ENCODE measurements around the gene ATP6V0A4.

The ATP6V0A4 gene

GRCh38 chr7:138749960-138750359 is 48.0 kb downstream of the ATP6V0A4 start:
- no peak for DNase-seq (ENCODE audit: low spot score)
- no peak overlapping the region for H3K23ac ChIP-seq (ENCODE audit: low read depth, low read length, poor library complexity)
- no peaks in the 10 kb centered on the region for H3K27me3 ChIP-seq (ENCODE audit: control insufficient read depth in 3 of 3, insufficient read depth in 3 of 3, low read depth in 1 of 3, low read length in 3 of 3)
- no peak overlapping the region for H3K14ac ChIP-seq (ENCODE audit: low read length)
- H3K4me3 ChIP-seq (ENCODE audit: low read length in 2 of 2): no peak overlapping the region
- no peak overlapping the region for H4K8ac ChIP-seq (ENCODE audit: low read depth, low read length)
- no peak overlapping the region for H3K9ac ChIP-seq (ENCODE audit: low read depth, low read length, poor library complexity)
- no peak overlapping the region for H2BK5ac ChIP-seq (ENCODE audit: low read length)
- no peak overlapping the region for H3K4me2 ChIP-seq (ENCODE audit: insufficient read depth, low read length, poor library complexity, severe bottlenecking)
- no peak overlapping the region for H2BK12ac ChIP-seq (ENCODE audit: low read length)
- H3K4me1 ChIP-seq (ENCODE audit: control insufficient read depth in 2 of 2, insufficient read depth in 1 of 2, low read depth in 1 of 2, low read length in 2 of 2): peaks cover 0 to 14% of the 10 kb centered on the region in 2 donors
- no peak overlapping the region for H2BK120ac ChIP-seq (ENCODE audit: low read depth, low read length)
- H2BK15ac ChIP-seq (ENCODE audit: low read length): no peak overlapping the region
- H2AK5ac ChIP-seq (ENCODE audit: low read depth, low read length): no peak overlapping the region
- H3K36me3 ChIP-seq (replicated peaks in 1 of 2; ENCODE audit: control insufficient read depth in 2 of 2, insufficient read depth in 2 of 2, low read length in 2 of 2): no peaks in the 10 kb centered on the region
- H3K79me1 ChIP-seq (ENCODE audit: low read depth, low read length): no peaks in the 10 kb centered on the region
- WGBS, 2 donors (ENCODE audit: extremely low coverage in 2 of 2, insufficient read length in 2 of 2, insufficient replicate concordance in 1 of 2): no CpG with 5 or more reads among the region's 3 CpGs
- H2AFZ ChIP-seq (ENCODE audit: low read length): no peak overlapping the region
- no peak overlapping the region for H3K27ac ChIP-seq (replicated peaks; ENCODE audit: low read length)
- H3K18ac ChIP-seq (ENCODE audit: low read length): no peak overlapping the region
- no peak overlapping the region for H3K4ac ChIP-seq (ENCODE audit: low read length)
- no peaks in the 10 kb centered on the region for H3K9me3 ChIP-seq (replicated peaks in 1 of 2; ENCODE audit: control insufficient read depth in 2 of 2, insufficient read depth in 1 of 2, low read depth in 1 of 2, low read length in 2 of 2)
- no peak overlapping the region for H4K91ac ChIP-seq (ENCODE audit: low read depth, low read length, poor library complexity)

- H2AK5ac ChIP-seq (ENCODE audit: low read depth, low read length): no peak overlapping the region
- H3K4ac ChIP-seq (ENCODE audit: low read length): no peak overlapping the region
- H2BK5ac ChIP-seq (ENCODE audit: low read length): no peak overlapping the region
- no peak overlapping the region for H4K8ac ChIP-seq (ENCODE audit: low read depth, low read length)
- no peak overlapping the region for H3K4me2 ChIP-seq (ENCODE audit: insufficient read depth, low read length, poor library complexity, severe bottlenecking)
- H2AFZ ChIP-seq (ENCODE audit: low read length): no peak overlapping the region
- H3K14ac ChIP-seq (ENCODE audit: low read length): no peak overlapping the region
- no peak overlapping the region for H3K4me3 ChIP-seq (ENCODE audit: low read length in 2 of 2)
- no peak overlapping the region for H2BK15ac ChIP-seq (ENCODE audit: low read length)
- H4K91ac ChIP-seq (ENCODE audit: low read depth, low read length, poor library complexity): no peak overlapping the region
- no CpG with 5 or more reads among the region's 6 CpGs for WGBS, 2 donors (ENCODE audit: extremely low coverage in 2 of 2, insufficient read length in 2 of 2, insufficient replicate concordance in 1 of 2)
- no peaks in the 10 kb centered on the region for H3K36me3 ChIP-seq (replicated peaks in 1 of 2; ENCODE audit: control insufficient read depth in 2 of 2, insufficient read depth in 2 of 2, low read length in 2 of 2)
- H2BK12ac ChIP-seq (ENCODE audit: low read length): no peak overlapping the region
- H3K27me3 ChIP-seq (ENCODE audit: control insufficient read depth in 3 of 3, insufficient read depth in 3 of 3, low read depth in 1 of 3, low read length in 3 of 3): no peaks in the 10 kb centered on the region
- no peak overlapping the region for H2BK120ac ChIP-seq (ENCODE audit: low read depth, low read length)
- H3K18ac ChIP-seq (ENCODE audit: low read length): no peak overlapping the region
- H3K23ac ChIP-seq (ENCODE audit: low read depth, low read length, poor library complexity): no peak overlapping the region
- H3K4me1 ChIP-seq (ENCODE audit: control insufficient read depth in 2 of 2, insufficient read depth in 1 of 2, low read depth in 1 of 2, low read length in 2 of 2): peaks cover 0 to 12% of the 10 kb centered on the region in 2 donors
- H3K79me1 ChIP-seq (ENCODE audit: low read depth, low read length): no peaks in the 10 kb centered on the region
- no peak overlapping the region for H3K9ac ChIP-seq (ENCODE audit: low read depth, low read length, poor library complexity)
- no peaks in the 10 kb centered on the region for H3K9me3 ChIP-seq (replicated peaks in 1 of 2; ENCODE audit: control insufficient read depth in 2 of 2, insufficient read depth in 1 of 2, low read depth in 1 of 2, low read length in 2 of 2)
- no peak overlapping the region for H3K27ac ChIP-seq (replicated peaks; ENCODE audit: low read length)
- no peak for DNase-seq (ENCODE audit: low spot score)
Measured at GRCh38 chr7:138748666-138749065, 49.3 kb downstream of the ATP6V0A4 start.

GRCh38 chr7:138746073-138746472 is 51.9 kb downstream of the ATP6V0A4 start:
- H3K9me3 ChIP-seq (replicated peaks in 1 of 2; ENCODE audit: control insufficient read depth in 2 of 2, insufficient read depth in 1 of 2, low read depth in 1 of 2, low read length in 2 of 2): no peaks in the 10 kb centered on the region
- H3K27me3 ChIP-seq (ENCODE audit: control insufficient read depth in 3 of 3, insufficient read depth in 3 of 3, low read depth in 1 of 3, low read length in 3 of 3): no peaks in the 10 kb centered on the region
- H3K4ac ChIP-seq (ENCODE audit: low read length): no peak overlapping the region
- no peak overlapping the region for H2BK15ac ChIP-seq (ENCODE audit: low read length)
- no peaks in the 10 kb centered on the region for H3K36me3 ChIP-seq (replicated peaks in 1 of 2; ENCODE audit: control insufficient read depth in 2 of 2, insufficient read depth in 2 of 2, low read length in 2 of 2)
- H3K18ac ChIP-seq (ENCODE audit: low read length): no peak overlapping the region
- no peak overlapping the region for H3K27ac ChIP-seq (replicated peaks; ENCODE audit: low read length)
- no peak overlapping the region for H2BK5ac ChIP-seq (ENCODE audit: low read length)
- DNase-seq (ENCODE audit: low spot score): no peak
- no peak overlapping the region for H2BK12ac ChIP-seq (ENCODE audit: low read length)
- no CpG with 5 or more reads among the region's 4 CpGs for WGBS, 2 donors (ENCODE audit: extremely low coverage in 2 of 2, insufficient read length in 2 of 2, insufficient replicate concordance in 1 of 2)
- no peak overlapping the region for H4K8ac ChIP-seq (ENCODE audit: low read depth, low read length)
- no peak overlapping the region for H2BK120ac ChIP-seq (ENCODE audit: low read depth, low read length)
- no peak overlapping the region for H4K91ac ChIP-seq (ENCODE audit: low read depth, low read length, poor library complexity)
- H3K4me3 ChIP-seq (ENCODE audit: low read length in 2 of 2): no peak overlapping the region
- H3K4me1 ChIP-seq (ENCODE audit: control insufficient read depth in 2 of 2, insufficient read depth in 1 of 2, low read depth in 1 of 2, low read length in 2 of 2): peaks cover 0 to 4% of the 10 kb centered on the region in 2 donors
- no peak overlapping the region for H2AFZ ChIP-seq (ENCODE audit: low read length)
- no peak overlapping the region for H3K14ac ChIP-seq (ENCODE audit: low read length)
- no peaks in the 10 kb centered on the region for H3K79me1 ChIP-seq (ENCODE audit: low read depth, low read length)
- H3K4me2 ChIP-seq (ENCODE audit: insufficient read depth, low read length, poor library complexity, severe bottlenecking): no peak overlapping the region
- H3K23ac ChIP-seq (ENCODE audit: low read depth, low read length, poor library complexity): no peak overlapping the region
- no peak overlapping the region for H3K9ac ChIP-seq (ENCODE audit: low read depth, low read length, poor library complexity)
- no peak overlapping the region for H2AK5ac ChIP-seq (ENCODE audit: low read depth, low read length)

- H2BK120ac ChIP-seq (ENCODE audit: low read depth, low read length): no peak overlapping the region
- H4K91ac ChIP-seq (ENCODE audit: low read depth, low read length, poor library complexity): no peak overlapping the region
- no peak overlapping the region for H3K4me3 ChIP-seq (ENCODE audit: low read length in 2 of 2)
- H3K23ac ChIP-seq (ENCODE audit: low read depth, low read length, poor library complexity): no peak overlapping the region
- WGBS, 2 donors (ENCODE audit: extremely low coverage in 2 of 2, insufficient read length in 2 of 2, insufficient replicate concordance in 1 of 2): no CpG with 5 or more reads among the region's 7 CpGs
- H4K8ac ChIP-seq (ENCODE audit: low read depth, low read length): no peak overlapping the region
- H2BK12ac ChIP-seq (ENCODE audit: low read length): no peak overlapping the region
- H2AFZ ChIP-seq (ENCODE audit: low read length): no peak overlapping the region
- H3K18ac ChIP-seq (ENCODE audit: low read length): no peak overlapping the region
- H2BK5ac ChIP-seq (ENCODE audit: low read length): no peak overlapping the region
- H3K27ac ChIP-seq (replicated peaks; ENCODE audit: low read length): no peak overlapping the region
- no peaks in the 10 kb centered on the region for H3K36me3 ChIP-seq (replicated peaks in 1 of 2; ENCODE audit: control insufficient read depth in 2 of 2, insufficient read depth in 2 of 2, low read length in 2 of 2)
- no peaks in the 10 kb centered on the region for H3K9me3 ChIP-seq (replicated peaks in 1 of 2; ENCODE audit: control insufficient read depth in 2 of 2, insufficient read depth in 1 of 2, low read depth in 1 of 2, low read length in 2 of 2)
- H3K14ac ChIP-seq (ENCODE audit: low read length): no peak overlapping the region
- H3K4me2 ChIP-seq (ENCODE audit: insufficient read depth, low read length, poor library complexity, severe bottlenecking): no peak overlapping the region
- no peak overlapping the region for H2AK5ac ChIP-seq (ENCODE audit: low read depth, low read length)
- no peak overlapping the region for H2BK15ac ChIP-seq (ENCODE audit: low read length)
- H3K9ac ChIP-seq (ENCODE audit: low read depth, low read length, poor library complexity): no peak overlapping the region
- no peaks in the 10 kb centered on the region for H3K79me1 ChIP-seq (ENCODE audit: low read depth, low read length)
- no peak for DNase-seq (ENCODE audit: low spot score)
- no peaks in the 10 kb centered on the region for H3K4me1 ChIP-seq (ENCODE audit: control insufficient read depth in 2 of 2, insufficient read depth in 1 of 2, low read depth in 1 of 2, low read length in 2 of 2)
- no peaks in the 10 kb centered on the region for H3K27me3 ChIP-seq (ENCODE audit: control insufficient read depth in 3 of 3, insufficient read depth in 3 of 3, low read depth in 1 of 3, low read length in 3 of 3)
- H3K4ac ChIP-seq (ENCODE audit: low read length): no peak overlapping the region
Measured at GRCh38 chr7:138745189-138745588, 52.8 kb downstream of the ATP6V0A4 start.
